ENCODE data around the gene LRRTM1. TPM values are rescaled to one million over a fixed set of nuclear protein-coding genes. Genes with fewer than 3 reads are reported as not detected.

LRRTM1 gene
- not detected for total RNA-seq

- H3K4me1 Mint-ChIP-seq (ENCODE audit: low read depth), result no peaks in the 10 kb centered on the region
- POLR2A ChIA-PET, result no interaction called here
Measured at GRCh38 chr2:80303909-80304837, at the start of gene LRRTM1. TSS of gene LRRTM1 (minus strand) at chr2:80304752. CDS start at chr2:80303819, 933 bp downstream.

GRCh38 chr2:80351231-80351630 lies 46.7 kb upstream of the LRRTM1 start:
- H3K27ac Mint-ChIP-seq, result no peak overlapping the region
- CTCF ChIA-PET, result no interaction called here
- no peaks in the 10 kb centered on the region for H3K4me1 Mint-ChIP-seq (ENCODE audit: low read depth)
- no peaks in the 10 kb centered on the region for H3K36me3 Mint-ChIP-seq (ENCODE audit: low read depth)
- ATAC-seq (no peak), DNase-seq (no peak)
- H3K4me3 Mint-ChIP-seq, result no peak overlapping the region
- H3K9me3 Mint-ChIP-seq (ENCODE audit: insufficient read depth), result peaks cover 4% of the 10 kb centered on the region
- H3K27me3 Mint-ChIP-seq (ENCODE audit: low read depth), result no peaks in the 10 kb centered on the region
- POLR2A ChIA-PET, result no interaction called here

More at GRCh38 chr2:80303909-80304837, at the start of gene LRRTM1:
- H3K4me3 Mint-ChIP-seq, result no peak within 1 kb of the TSS
- CTCF ChIA-PET, result no interaction called here
- no peak for DNase-seq
- H3K36me3 Mint-ChIP-seq (ENCODE audit: low read depth), result peaks cover 2% of the 10 kb centered on the region
- no peaks in the 10 kb centered on the region for H3K9me3 Mint-ChIP-seq (ENCODE audit: insufficient read depth)
- no peak for ATAC-seq
- no peak within 1 kb of the TSS for H3K27ac Mint-ChIP-seq
- H3K27me3 Mint-ChIP-seq (ENCODE audit: low read depth), result peaks cover 39% of the 10 kb centered on the region

DNA sequence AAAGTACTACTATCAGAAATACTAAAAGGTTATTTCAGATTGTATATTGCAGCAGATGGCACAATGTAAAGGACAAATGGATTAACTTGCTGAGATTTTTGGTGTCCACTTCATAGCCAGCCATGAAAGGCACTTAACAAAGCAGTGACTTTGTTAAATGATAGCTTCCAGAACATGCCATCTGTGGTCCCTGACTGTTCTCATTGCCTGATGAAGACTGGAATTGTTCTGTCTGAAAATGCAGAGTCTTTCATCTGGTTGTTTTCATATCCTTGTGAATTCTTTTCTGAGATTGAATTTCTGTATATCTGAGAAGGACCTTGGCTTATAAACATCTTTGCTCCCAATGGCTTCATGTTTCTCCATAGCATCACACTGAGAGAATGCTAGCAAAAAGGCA lies 44.4 kb upstream of the LRRTM1 start:
- Mint-ChIP-seq H3K36me3 (ENCODE audit: low read depth) (no peaks in the 10 kb centered on the region), H3K27me3 (ENCODE audit: low read depth) (no peaks in the 10 kb centered on the region), H3K4me3 (no peak overlapping the region), H3K4me1 (ENCODE audit: low read depth) (no peaks in the 10 kb centered on the region), H3K9me3 (ENCODE audit: insufficient read depth) (peaks cover 4% of the 10 kb centered on the region), H3K27ac (no peak overlapping the region)
- no peak for DNase-seq
- no peak for ATAC-seq
- POLR2A ChIA-PET, result no interaction called here
- CTCF ChIA-PET, result no interaction called here

- Mint-ChIP-seq H3K4me3 (no peak overlapping the region), H3K36me3 (ENCODE audit: low read depth) (no peaks in the 10 kb centered on the region), H3K9me3 (ENCODE audit: insufficient read depth) (peaks cover 4% of the 10 kb centered on the region), H3K27me3 (ENCODE audit: low read depth) (no peaks in the 10 kb centered on the region), H3K4me1 (ENCODE audit: low read depth) (no peaks in the 10 kb centered on the region), H3K27ac (no peak overlapping the region)
- ChIA-PET CTCF (no interaction called here), POLR2A (no interaction called here)
- ATAC-seq (no peak), DNase-seq (no peak)
Measured at GRCh38 chr2:80348078-80348477, 43.5 kb upstream of the LRRTM1 start.

- Mint-ChIP-seq H3K27me3 (ENCODE audit: low read depth) (no peaks in the 10 kb centered on the region), H3K36me3 (ENCODE audit: low read depth) (no peaks in the 10 kb centered on the region), H3K4me1 (ENCODE audit: low read depth) (no peaks in the 10 kb centered on the region), H3K4me3 (no peak overlapping the region), H3K9me3 (ENCODE audit: insufficient read depth) (no peaks in the 10 kb centered on the region), H3K27ac (no peak overlapping the region)
- DNase-seq (no peak), ATAC-seq (no peak)
- ChIA-PET POLR2A (no interaction called here), CTCF (no interaction called here)
Measured at GRCh38 chr2:80340022-80340421, 35.5 kb upstream of the LRRTM1 start.

GRCh38 chr2:80338794-80339193 lies 34.2 kb upstream of the LRRTM1 start:
- no peaks in the 10 kb centered on the region for H3K36me3 Mint-ChIP-seq (ENCODE audit: low read depth)
- no peak for DNase-seq
- H3K9me3 Mint-ChIP-seq (ENCODE audit: insufficient read depth), result no peaks in the 10 kb centered on the region
- CTCF ChIA-PET, result no interaction called here
- no peak for ATAC-seq
- no peaks in the 10 kb centered on the region for H3K4me1 Mint-ChIP-seq (ENCODE audit: low read depth)
- H3K27ac Mint-ChIP-seq, result no peak overlapping the region
- H3K27me3 Mint-ChIP-seq (ENCODE audit: low read depth), result no peaks in the 10 kb centered on the region
- no peak overlapping the region for H3K4me3 Mint-ChIP-seq
- POLR2A ChIA-PET, result no interaction called here

- Mint-ChIP-seq H3K27ac (no peak overlapping the region), H3K4me3 (no peak overlapping the region), H3K4me1 (ENCODE audit: low read depth) (no peaks in the 10 kb centered on the region), H3K36me3 (ENCODE audit: low read depth) (no peaks in the 10 kb centered on the region), H3K27me3 (ENCODE audit: low read depth) (no peaks in the 10 kb centered on the region), H3K9me3 (ENCODE audit: insufficient read depth) (no peaks in the 10 kb centered on the region)
- CTCF ChIA-PET, result no interaction called here
- no peak for DNase-seq
- POLR2A ChIA-PET, result no interaction called here
- ATAC-seq, result no peak
Measured at GRCh38 chr2:80335411-80335810, 30.9 kb upstream of the LRRTM1 start.

GRCh38 chr2:80333886-80334285 lies 29.3 kb upstream of the LRRTM1 start:
- Mint-ChIP-seq H3K27ac (no peak overlapping the region), H3K4me1 (ENCODE audit: low read depth) (no peaks in the 10 kb centered on the region), H3K36me3 (ENCODE audit: low read depth) (no peaks in the 10 kb centered on the region), H3K4me3 (no peak overlapping the region), H3K9me3 (ENCODE audit: insufficient read depth) (no peaks in the 10 kb centered on the region), H3K27me3 (ENCODE audit: low read depth) (no peaks in the 10 kb centered on the region)
- CTCF ChIA-PET, result no interaction called here
- DNase-seq (no peak), ATAC-seq (no peak)
- POLR2A ChIA-PET, result no interaction called here

DNA sequence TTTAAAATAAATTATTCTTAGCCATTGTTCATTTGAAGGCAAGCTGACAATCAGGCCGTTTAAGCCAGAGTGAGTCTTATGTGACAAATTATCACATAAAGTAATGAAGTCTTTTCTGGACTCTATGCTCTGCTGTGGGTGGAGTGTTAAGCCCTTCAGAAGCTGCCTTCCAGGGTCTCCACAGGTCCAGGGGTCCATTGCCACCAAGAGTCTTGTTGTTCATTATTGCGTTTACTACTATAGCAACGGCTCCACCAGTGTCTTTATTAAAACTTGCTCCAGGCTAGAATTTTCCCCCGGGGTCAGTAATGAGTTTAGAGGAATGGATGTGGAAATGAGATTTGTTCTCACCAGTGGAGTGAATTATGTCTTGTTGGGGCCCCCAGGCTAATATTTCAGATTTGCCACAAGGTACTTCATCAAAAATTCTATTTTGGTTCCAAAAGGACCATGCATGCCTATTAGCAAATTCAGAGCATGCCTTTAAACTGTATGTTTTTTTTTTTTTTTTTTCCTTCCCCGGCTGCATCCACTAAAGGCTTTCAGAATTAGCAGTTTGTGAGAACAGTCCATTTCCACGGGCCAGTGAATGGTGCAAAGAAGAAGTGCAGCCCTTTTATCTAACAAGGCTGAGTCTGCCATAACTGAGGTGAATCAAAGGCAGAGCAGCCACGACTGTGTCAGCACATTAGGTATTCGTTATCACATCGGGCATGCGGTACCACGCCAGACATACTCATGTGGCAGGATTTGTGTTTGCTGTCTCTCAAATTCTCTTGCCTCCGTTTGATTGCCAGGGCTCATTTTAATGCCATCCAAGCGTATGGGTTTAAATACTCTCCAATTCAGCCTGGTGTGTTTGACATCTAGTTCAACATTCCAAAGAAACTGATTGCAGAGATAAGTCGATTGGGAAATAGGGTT lies 26.2 kb upstream of the LRRTM1 start:
- Mint-ChIP-seq H3K4me3 (no peak overlapping the region), H3K36me3 (ENCODE audit: low read depth) (no peaks in the 10 kb centered on the region), H3K9me3 (ENCODE audit: insufficient read depth) (no peaks in the 10 kb centered on the region), H3K27ac (no peak overlapping the region), H3K4me1 (ENCODE audit: low read depth) (no peaks in the 10 kb centered on the region), H3K27me3 (ENCODE audit: low read depth) (no peaks in the 10 kb centered on the region)
- ChIA-PET POLR2A (no interaction called here), CTCF (no interaction called here)
- ATAC-seq (no peak), DNase-seq (no peak)

DNA sequence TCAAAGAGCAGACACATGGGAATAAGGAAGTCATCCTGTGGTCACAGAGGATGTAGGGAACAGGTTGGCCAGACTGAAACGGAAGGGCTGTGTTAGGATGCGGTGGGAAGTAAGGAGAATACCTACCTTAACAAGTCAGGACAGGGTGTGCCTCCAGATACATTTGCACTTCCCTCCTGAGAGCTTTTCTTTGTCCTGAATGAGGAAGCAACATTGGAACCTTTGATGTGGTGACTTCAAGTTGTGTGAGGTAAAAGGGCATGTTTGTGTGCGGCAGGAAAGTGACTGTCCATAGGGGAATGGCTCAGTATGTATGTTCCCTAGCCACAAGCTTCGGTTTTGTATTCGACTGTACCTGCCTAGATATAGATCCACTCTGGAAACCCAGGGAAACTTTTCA lies 24.9 kb upstream of the LRRTM1 start:
- H3K27me3 Mint-ChIP-seq (ENCODE audit: low read depth), result no peaks in the 10 kb centered on the region
- ChIA-PET CTCF (no interaction called here), POLR2A (no interaction called here)
- ATAC-seq (no peak), DNase-seq (no peak)
- H3K9me3 Mint-ChIP-seq (ENCODE audit: insufficient read depth), result no peaks in the 10 kb centered on the region
- H3K4me3 Mint-ChIP-seq, result no peak overlapping the region
- H3K4me1 Mint-ChIP-seq (ENCODE audit: low read depth), result no peaks in the 10 kb centered on the region
- no peak overlapping the region for H3K27ac Mint-ChIP-seq
- H3K36me3 Mint-ChIP-seq (ENCODE audit: low read depth), result no peaks in the 10 kb centered on the region

GRCh38 chr2:80328159-80328571 lies 23.6 kb upstream of the LRRTM1 start:
- no peak overlapping the region for H3K27ac Mint-ChIP-seq
- POLR2A ChIA-PET, result no interaction called here
- no peak overlapping the region for H3K4me3 Mint-ChIP-seq
- DNase-seq (no peak), ATAC-seq (no peak)
- CTCF ChIA-PET, result no interaction called here
- H3K9me3 Mint-ChIP-seq (ENCODE audit: insufficient read depth), result no peaks in the 10 kb centered on the region
- no peaks in the 10 kb centered on the region for H3K36me3 Mint-ChIP-seq (ENCODE audit: low read depth)
- no peaks in the 10 kb centered on the region for H3K4me1 Mint-ChIP-seq (ENCODE audit: low read depth)
- H3K27me3 Mint-ChIP-seq (ENCODE audit: low read depth), result no peaks in the 10 kb centered on the region

- Mint-ChIP-seq H3K4me1 (ENCODE audit: low read depth) (no peaks in the 10 kb centered on the region), H3K9me3 (ENCODE audit: insufficient read depth) (no peaks in the 10 kb centered on the region), H3K4me3 (no peak overlapping the region), H3K27me3 (ENCODE audit: low read depth) (peaks cover 4% of the 10 kb centered on the region), H3K36me3 (ENCODE audit: low read depth) (no peaks in the 10 kb centered on the region), H3K27ac (no peak overlapping the region)
- POLR2A ChIA-PET, result no interaction called here
- CTCF ChIA-PET, result no interaction called here
- DNase-seq (no peak), ATAC-seq (no peak)
Measured at GRCh38 chr2:80326861-80327260, 22.3 kb upstream of the LRRTM1 start.
